ENCODE results near the gene ASIC5. TPM values are rescaled to one million over a fixed set of nuclear protein-coding genes. Genes with fewer than 3 reads are reported as not detected.

The ASIC5 gene
- total and polyA plus RNA-seq, 2 of the 4 experiments (the other 2 are of a cell fraction) = not detected

- no peaks in the 10 kb centered on the region for H3K36me3 ChIP-seq (ENCODE audit: control insufficient read depth, insufficient read depth, low read length)
- no peaks in the 10 kb centered on the region for H3K79me1 ChIP-seq (ENCODE audit: low read depth in 1 of 2, low read length in 2 of 2)
- no peak overlapping the region for H2BK15ac ChIP-seq (ENCODE audit: low read depth, low read length)
- WGBS, 2 experiments (ENCODE audit: extremely low coverage in 2 of 2, insufficient read length in 1 of 2) = no CpG with 5 or more reads among the region's 3 CpGs
- no peak overlapping the region for H2AFZ ChIP-seq (replicated peaks; ENCODE audit: low read length, poor library complexity)
- H3K27ac ChIP-seq (ENCODE audit: insufficient read depth, low read length) = no peak overlapping the region
- in situ Hi-C loops (cut with MboI; ENCODE audit: low sequenced_read_pairs) = loop anchor here (5.0 to 25.0 kb wide), 4 partner anchors 345 to 978 kb away; no protein-coding TSS in a partner anchor
- H4K91ac ChIP-seq (ENCODE audit: insufficient read depth, low read depth, low read length) = no peak overlapping the region
- no peak overlapping the region for H4K5ac ChIP-seq (ENCODE audit: low read depth, low read length)
- H2AK5ac ChIP-seq (ENCODE audit: low read depth, low read length) = no peak overlapping the region
- dilution Hi-C loops (cut with HindIII; ENCODE audit: low sequenced_read_pairs, unreplicated experiment) = no loop called here
- intact Hi-C loops (cut with micrococcal nuclease) = loop anchor here (10.0 kb wide), 2 partner anchors 805 to 975 kb away; no protein-coding TSS in a partner anchor
- ChIA-PET POLR2A (ENCODE audit: unreplicated experiment) (no interaction called here), CTCF (interaction anchor here (1.0 kb wide), 1 partner anchor 390 kb away, joined by 3 read pairs; no protein-coding TSS in a partner anchor)
- no peak overlapping the region for H3K23ac ChIP-seq (ENCODE audit: low read depth, low read length)
- TF ChIP-seq BHLHE40 (IDR thresholded peaks at IDR 0.05; ENCODE audit: low read depth, low read length) = no peak
- no peak for TF ChIP-seq RAD21 (IDR thresholded peaks at IDR 0.05; ENCODE audit: low read length)
- no peak for TF ChIP-seq CTCF (conservative IDR thresholded peaks at IDR 0.05; ENCODE audit: low read depth, low read length)
- no peak for TF ChIP-seq ELK1 (IDR thresholded peaks at IDR 0.05; ENCODE audit: borderline replicate concordance, low read depth, low read length)
- TF ChIP-seq POLR2A (IDR thresholded peaks at IDR 0.05; ENCODE audit: low read depth, low read length) = no peak
- TF ChIP-seq RFX5 (IDR thresholded peaks at IDR 0.05; ENCODE audit: low read depth, low read length) = no peak
- no peak for TF ChIP-seq NFE2L2 (IDR thresholded peaks at IDR 0.05; ENCODE audit: low read depth, low read length)
- TF ChIP-seq FOS (IDR thresholded peaks at IDR 0.05; ENCODE audit: low read depth, low read length) = no peak
- TF ChIP-seq SMC3 (IDR thresholded peaks at IDR 0.05; ENCODE audit: low read depth, low read length) = no peak
- TF ChIP-seq CEBPB (IDR thresholded peaks at IDR 0.05; ENCODE audit: low read depth, low read length) = no peak
- TF ChIP-seq RCOR1 (IDR thresholded peaks at IDR 0.05; ENCODE audit: insufficient replicate concordance, low read length) = no peak
- no peak for TF ChIP-seq CHD1 (IDR thresholded peaks at IDR 0.05; ENCODE audit: low read depth, low read length)
- TF ChIP-seq MXI1 (IDR thresholded peaks at IDR 0.05; ENCODE audit: borderline replicate concordance, low read depth, low read length) = no peak
- no peak for TF ChIP-seq MAFK (IDR thresholded peaks at IDR 0.05; ENCODE audit: low read depth, low read length)
- no peak for TF ChIP-seq MAZ (IDR thresholded peaks at IDR 0.05; ENCODE audit: borderline replicate concordance, low read depth, low read length)
- TF ChIP-seq USF2 (IDR thresholded peaks at IDR 0.05; ENCODE audit: low read depth, low read length) = no peak
- no peak overlapping the region for H3K9ac ChIP-seq (ENCODE audit: low read depth, low read length)
- ATAC-seq (ENCODE audit: low read depth) = no peak
- no peaks in the 10 kb centered on the region for H3K9me3 ChIP-seq (ENCODE audit: control insufficient read depth, insufficient read depth, low read length)
- no peaks in the 10 kb centered on the region for H3K27me3 ChIP-seq (ENCODE audit: control insufficient read depth, insufficient read depth, low read length)
- H3K4ac ChIP-seq (ENCODE audit: low read depth, low read length) = no peak overlapping the region
- no peak overlapping the region for H3K4me3 ChIP-seq (ENCODE audit: insufficient read depth, low read depth, low read length)
- H2AK9ac ChIP-seq (replicated peaks; ENCODE audit: low read depth, low read length, poor library complexity) = no peak overlapping the region
- DNase-seq = no peak
- no peak overlapping the region for H2BK5ac ChIP-seq (ENCODE audit: low read depth, low read length, poor library complexity, severe bottlenecking)
- H3K4me1 ChIP-seq (ENCODE audit: control insufficient read depth, insufficient read depth, low read length) = peaks cover 2% of the 10 kb centered on the region; the same call in 1 of the 2 replicates
- no peak overlapping the region for H3K18ac ChIP-seq (ENCODE audit: low read depth, low read length)
- BruUV-seq (replicated peaks) = no TSS peak
- no peaks in the 10 kb centered on the region for H3K9me1 ChIP-seq (ENCODE audit: insufficient read depth, low read length)
- H3K4me2 ChIP-seq (ENCODE audit: low read depth, low read length) = no peak overlapping the region
- H2BK120ac ChIP-seq (ENCODE audit: low read depth, low read length) = no peak overlapping the region
- H2BK20ac ChIP-seq (ENCODE audit: low read depth, low read length) = no peak overlapping the region
- no peak overlapping the region for H3K56ac ChIP-seq (ENCODE audit: extremely low read depth, insufficient read depth, low read length)
- H4K8ac ChIP-seq (ENCODE audit: low read depth in 2 of 2, low read length in 2 of 2) = no peak overlapping the region
- H4K20me1 ChIP-seq (ENCODE audit: insufficient read depth, low read length) = no peaks in the 10 kb centered on the region
- no peak overlapping the region for H3K14ac ChIP-seq (replicated peaks; ENCODE audit: low read depth, low read length)
Observed at GRCh38 chr4:155789982-155790381, 76.1 kb downstream of the ASIC5 start.
